Measurements from ENCODE around the gene CFAP70. TPM values are rescaled to one million over a fixed set of nuclear protein-coding genes. Genes with fewer than 3 reads are reported as not detected.

Gene CFAP70
- total and polyA plus RNA-seq, 2 of the 8 experiments (the other 6 are each of a cell fraction or from before 2014, with no cell fraction given), result 0.21 to 0.30 TPM

- no peak overlapping the region for H2BK20ac ChIP-seq (ENCODE audit: low read length)
- FAIRE-seq (no peak), DNase-seq (ENCODE audit: low read depth in 1 of 2, low spot score in 2 of 2) (no peak)
- no peaks in the 10 kb centered on the region for H4K20me1 ChIP-seq (replicated peaks in 1 of 2; ENCODE audit: control insufficient read depth in 1 of 2, insufficient read depth in 2 of 2, low read length in 2 of 2)
- no peak overlapping the region for H3K56ac ChIP-seq (replicated peaks; ENCODE audit: insufficient read length, low read depth, low read length)
- no peaks in the 10 kb centered on the region for H3K4me1 ChIP-seq (replicated peaks in 1 of 4; ENCODE audit: control insufficient read depth in 3 of 4, insufficient read depth in 4 of 4, low read length in 3 of 4)
- H3K18ac ChIP-seq (ENCODE audit: extremely low read depth, low read length), result no peak overlapping the region
- no peak overlapping the region for H3K23ac ChIP-seq (ENCODE audit: insufficient read length)
- H3K9ac ChIP-seq (replicated peaks in 1 of 4; ENCODE audit: extremely low read depth in 1 of 4, low read depth in 3 of 4, low read length in 3 of 4), result no peak overlapping the region
- H2BK120ac ChIP-seq (replicated peaks; ENCODE audit: low read depth, low read length), result no peak overlapping the region
- no peak overlapping the region for H3K4me2 ChIP-seq (ENCODE audit: insufficient read depth in 1 of 2, low read depth in 2 of 2, low read length in 2 of 2)
- H3K79me1 ChIP-seq (ENCODE audit: low read depth, low read length), result no peaks in the 10 kb centered on the region
- peaks cover 0 to 6% (median 1%) of the 10 kb centered on the region in 4 experiments; a peak in 2 of 8 replicates for H3K36me3 ChIP-seq (ENCODE audit: control insufficient read depth in 2 of 4, insufficient read depth in 4 of 4, low read length in 3 of 4)
- no peaks in the 10 kb centered on the region for H3K23me2 ChIP-seq (ENCODE audit: low read depth, low read length)
- H3K79me2 ChIP-seq (ENCODE audit: control insufficient read depth in 1 of 2, insufficient read depth in 2 of 2, low read length in 2 of 2), result no peaks in the 10 kb centered on the region
- H3K27ac ChIP-seq (ENCODE audit: low read depth, low read length), result no peak overlapping the region
- H3K27me3 ChIP-seq (replicated peaks in 1 of 4; ENCODE audit: control insufficient read depth in 3 of 4, extremely low read depth in 1 of 4, insufficient read depth in 3 of 4, low read length in 3 of 4), result no peaks in the 10 kb centered on the region
- ChIA-PET POLR2A (ENCODE audit: partially characterized antibody) (interaction anchor here (0.6 to 0.7 kb wide), 3 partner anchors 11 to 37 kb away, joined by 3 to 5 read pairs (median 3); partner anchors contain the start of gene DNAJC9), CTCF (ENCODE audit: partially characterized antibody) (interaction anchor here (1.6 kb wide), 1 partner anchor 401 kb away, joined by 3 read pairs; no protein-coding TSS in a partner anchor)
- no peak overlapping the region for H2BK15ac ChIP-seq (ENCODE audit: low read length)
- H2BK5ac ChIP-seq (ENCODE audit: low read depth, low read length), result no peak overlapping the region
- no peak overlapping the region for H3K4ac ChIP-seq (replicated peaks; ENCODE audit: insufficient read length, low read depth, low read length)
- H4K5ac ChIP-seq (ENCODE audit: insufficient read length, low read depth, low read length), result no peak overlapping the region
- 85% methylated on average over 3 of the region's 3 CpGs; no CpG with 5 or more reads in 1 of the 2 experiments for WGBS, 2 experiments (ENCODE audit: extremely low coverage in 1 of 2, insufficient coverage in 1 of 2, insufficient read length in 1 of 2, insufficient replicate concordance in 2 of 2, low coverage in 1 of 2, low lambda C conversion rate in 2 of 2, missing lambda C conversion rate in 1 of 2)
- H2AK5ac ChIP-seq (ENCODE audit: low read depth, low read length), result no peak overlapping the region
- H3K14ac ChIP-seq (ENCODE audit: insufficient read length), result no peak overlapping the region
- no peak overlapping the region for H4K8ac ChIP-seq (ENCODE audit: extremely low read depth, insufficient read depth, low read length)
- no peak overlapping the region for H2AFZ ChIP-seq (ENCODE audit: low read length)
- H2BK12ac ChIP-seq (ENCODE audit: low read depth, low read length), result no peak overlapping the region
- peaks cover 15 to 20% of the 10 kb centered on the region in 2 experiments for H3K9me3 ChIP-seq (ENCODE audit: insufficient read depth in 2 of 2, low read depth in 1 of 2, low read length in 1 of 2)
- H4K91ac ChIP-seq (replicated peaks; ENCODE audit: insufficient read length, low read length), result no peak overlapping the region
- no peak overlapping the region for H3K4me3 ChIP-seq (ENCODE audit: extremely low read depth in 1 of 4, insufficient read depth in 2 of 4, low read depth in 3 of 4, low read length in 4 of 4)
- TF ChIP-seq ATF2 (IDR thresholded peaks at IDR 0.05; ENCODE audit: low read length), result no peak
- no peak for TF ChIP-seq GTF2F1 (IDR thresholded peaks at IDR 0.05; ENCODE audit: borderline replicate concordance, low read depth, low read length)
- no peak for TF ChIP-seq JUN (IDR thresholded peaks at IDR 0.05; ENCODE audit: low read depth, low read length)
- no peak for TF ChIP-seq TBP (IDR thresholded peaks at IDR 0.05; ENCODE audit: low read depth, low read length)
- TF ChIP-seq BRCA1 (IDR thresholded peaks at IDR 0.05; ENCODE audit: low read depth, low read length), result no peak
- no peak for TF ChIP-seq RBBP5 (IDR thresholded peaks at IDR 0.05; ENCODE audit: borderline replicate concordance, low read depth, low read length)
- no peak for TF ChIP-seq MAFK (IDR thresholded peaks at IDR 0.05; ENCODE audit: low read depth, low read length)
- TF ChIP-seq NANOG (IDR thresholded peaks at IDR 0.05; ENCODE audit: insufficient read depth, low read depth, low read length, poor library complexity, severe bottlenecking), result no peak
- TF ChIP-seq SIX5 (IDR thresholded peaks at IDR 0.05; ENCODE audit: low read depth, low read length), result no peak
- no peak for TF ChIP-seq CREB1 (IDR thresholded peaks at IDR 0.05)
- TF ChIP-seq SRF (IDR thresholded peaks at IDR 0.05; ENCODE audit: low read depth, low read length), result no peak
- TF ChIP-seq SP4 (IDR thresholded peaks at IDR 0.05; ENCODE audit: low read length), result no peak
These were observed 148.1 kb downstream of the CFAP70 start for GRCh38 chr10:73210395-73211105.
